Endodermal cell (in vitro differentiated cells): ENCODE data around the gene PGRMC2. TPM values are rescaled to one million over a fixed set of nuclear protein-coding genes. Genes with fewer than 3 reads are reported as not detected.
"Not testable (repeated sequence)": the region's sequence is repeated elsewhere in the genome, so short reads cannot be mapped to it uniquely, and the experiment has no call there.

Source experiments
- DNase-seq: peaks from one replicate; pipeline ENCODE4 v3.0.0-alpha.2; 2017
- H3K27ac ChIP-seq: 2 replicates; pipeline ENCODE4 v1.5.1; 2013; ENCODE audit warnings: mild to moderate bottlenecking, low read depth, low read length, moderate library complexity
- H3K27me3 ChIP-seq: 2 replicates; pipeline ENCODE4 v1.6.1; 2013; ENCODE audit warnings: mild to moderate bottlenecking, low read length, moderate library complexity; ENCODE audit not compliant: insufficient read depth, control insufficient read depth, poor library complexity, severe bottlenecking
- H3K36me3 ChIP-seq: 2 replicates; pipeline ENCODE4 v1.7.0; 2013; ENCODE audit warnings: mild to moderate bottlenecking, low read length, moderate library complexity; ENCODE audit not compliant: control insufficient read depth, insufficient read depth
- H3K4me1 ChIP-seq: one replicate; pipeline ENCODE4 v1.7.0; 2013; ENCODE audit warnings: low read length; ENCODE audit not compliant: control insufficient read depth, insufficient read depth
- H3K4me3 ChIP-seq: 2 replicates; pipeline ENCODE4 v1.5.1; 2013; ENCODE audit warnings: mild to moderate bottlenecking, low read length, moderate library complexity
- H3K9ac ChIP-seq: 2 replicates; pipeline ENCODE4 v1.6.1; 2013; ENCODE audit warnings: mild to moderate bottlenecking, low read length, moderate library complexity; ENCODE audit not compliant: poor library complexity, severe bottlenecking; ENCODE audit errors: extremely low read depth
- H3K9me3 ChIP-seq: 2 replicates; pipeline ENCODE4 v1.6.1; 2013; ENCODE audit warnings: mild to moderate bottlenecking, low read length, moderate library complexity; ENCODE audit not compliant: control insufficient read depth
- H3K27ac Mint-ChIP-seq: 2 replicates; pipeline ENCODE4 v1.8.0; 2020; ENCODE audit warnings: mixed read lengths
- H3K27me3 Mint-ChIP-seq: 2 replicates; pipeline ENCODE4 v1.8.0; 2021; ENCODE audit warnings: mild to moderate bottlenecking, mixed read lengths; ENCODE audit not compliant: insufficient read depth
- H3K36me3 Mint-ChIP-seq: 2 replicates; pipeline ENCODE4 v1.8.0; 2020; ENCODE audit warnings: low read depth, mixed read lengths
- H3K4me1 Mint-ChIP-seq: 2 replicates; pipeline ENCODE4 v1.8.0; 2020; ENCODE audit warnings: mixed read lengths
- H3K4me3 Mint-ChIP-seq: 2 replicates; pipeline ENCODE4 v1.8.0; 2020; ENCODE audit warnings: mild to moderate bottlenecking, moderate library complexity, mixed read lengths
- H3K9me3 Mint-ChIP-seq: 2 replicates; pipeline ENCODE4 v1.8.0; 2020; ENCODE audit warnings: mild to moderate bottlenecking, mixed read lengths
- WGBS, 2 experiments: methylation state at CpG; one replicate each; pipeline versions ENCODE4 v1.1.5 to v1.1.7; 2013; ENCODE audit warnings: missing lambda C conversion rate in 2 of 2, mixed read lengths in 1 of 2; ENCODE audit not compliant: insufficient coverage in 1 of 2, insufficient read length in 1 of 2; 5-methylcytosine and 5-hydroxymethylcytosine counted together
- total RNA-seq, 2 donors: library from RNA; stranded (reverse); fragmentation: NEBNext Ultra II Directional in 1 of 2; extraction: Animal tissue kit (Norgen Biotek cat#: 25700) in 1 of 2; gene quantifications; 2 replicates in 1 of 2; 3 replicates in 1 of 2; pipeline ENCODE4 v1.2.1, GENCODE V29; 2021
- TF ChIP-seq, protein P1 (sequence below): fragments of 200-600 bp; sonication (generic); conservative IDR thresholded peaks from 2 replicates; pipeline ENCODE4 v1.5.0; 2021; ENCODE audit warnings: antibody characterized with exemption, mild to moderate bottlenecking

Gene PGRMC2
- total RNA-seq, 2 donors from 2014 or later = 57.0 to 68.5 TPM

DNA sequence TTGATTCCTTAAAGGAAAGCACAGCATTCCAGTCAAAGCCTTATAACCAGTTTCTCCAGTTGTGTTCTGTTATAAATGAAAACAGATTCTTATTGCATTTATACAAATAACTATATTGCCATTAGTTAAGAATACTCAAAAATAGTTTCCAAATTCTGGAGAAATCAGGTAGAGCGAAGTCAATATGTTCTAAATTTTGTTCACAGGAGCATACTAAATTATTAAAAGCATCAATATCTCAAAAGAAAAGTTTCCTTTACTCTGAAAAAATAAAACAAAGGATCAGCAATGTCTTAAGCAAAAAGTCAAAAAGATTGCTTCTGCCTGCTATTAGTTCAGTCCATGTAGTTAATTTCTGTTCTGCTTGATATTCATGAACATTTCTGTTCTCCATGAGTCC, 39.7 kb downstream of the PGRMC2 start:
- Mint-ChIP-seq H3K27me3 (no peaks in the 10 kb centered on the region), H3K4me3 (no peak overlapping the region), H3K9me3 (peaks cover 74% of the 10 kb centered on the region), H3K4me1 (no peaks in the 10 kb centered on the region), H3K27ac (no peak overlapping the region), H3K36me3 (no peaks in the 10 kb centered on the region)
- no peaks in the 10 kb centered on the region for H3K36me3 ChIP-seq
- H3K4me1 ChIP-seq = no peaks in the 10 kb centered on the region
- H3K27ac ChIP-seq = no peak overlapping the region
- no peak overlapping the region for H3K4me3 ChIP-seq
- no peaks in the 10 kb centered on the region for H3K27me3 ChIP-seq
- peaks cover 65% of the 10 kb centered on the region for H3K9me3 ChIP-seq
- no peak overlapping the region for H3K9ac ChIP-seq
- TF ChIP-seq, protein P1, sequence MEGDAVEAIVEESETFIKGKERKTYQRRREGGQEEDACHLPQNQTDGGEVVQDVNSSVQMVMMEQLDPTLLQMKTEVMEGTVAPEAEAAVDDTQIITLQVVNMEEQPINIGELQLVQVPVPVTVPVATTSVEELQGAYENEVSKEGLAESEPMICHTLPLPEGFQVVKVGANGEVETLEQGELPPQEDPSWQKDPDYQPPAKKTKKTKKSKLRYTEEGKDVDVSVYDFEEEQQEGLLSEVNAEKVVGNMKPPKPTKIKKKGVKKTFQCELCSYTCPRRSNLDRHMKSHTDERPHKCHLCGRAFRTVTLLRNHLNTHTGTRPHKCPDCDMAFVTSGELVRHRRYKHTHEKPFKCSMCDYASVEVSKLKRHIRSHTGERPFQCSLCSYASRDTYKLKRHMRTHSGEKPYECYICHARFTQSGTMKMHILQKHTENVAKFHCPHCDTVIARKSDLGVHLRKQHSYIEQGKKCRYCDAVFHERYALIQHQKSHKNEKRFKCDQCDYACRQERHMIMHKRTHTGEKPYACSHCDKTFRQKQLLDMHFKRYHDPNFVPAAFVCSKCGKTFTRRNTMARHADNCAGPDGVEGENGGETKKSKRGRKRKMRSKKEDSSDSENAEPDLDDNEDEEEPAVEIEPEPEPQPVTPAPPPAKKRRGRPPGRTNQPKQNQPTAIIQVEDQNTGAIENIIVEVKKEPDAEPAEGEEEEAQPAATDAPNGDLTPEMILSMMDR = no peak
- no peak for DNase-seq
- 95 to 100% methylated on average over 1 of the region's 1 CpG for WGBS, 2 experiments

DNA sequence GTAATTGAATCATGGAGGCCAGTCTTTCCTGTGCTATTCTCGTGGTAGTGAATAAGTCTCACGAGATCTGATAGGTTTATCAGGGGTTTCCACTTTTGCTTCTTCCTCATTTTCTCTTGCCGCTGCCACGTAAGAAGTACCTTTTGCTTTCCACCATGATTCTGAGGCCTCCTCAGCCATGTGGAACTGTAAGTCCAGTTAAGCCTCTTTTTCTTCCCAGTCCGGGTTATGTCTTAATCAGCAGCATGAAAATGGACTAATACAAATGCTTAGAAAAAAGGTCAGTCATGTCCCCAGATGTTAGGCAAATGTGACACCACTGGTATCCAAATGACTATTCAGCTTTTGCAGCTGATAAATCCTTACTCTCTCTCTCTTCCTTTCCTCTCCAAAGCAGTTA, 42.2 kb downstream of the PGRMC2 start:
- peaks cover 63% of the 10 kb centered on the region for H3K9me3 Mint-ChIP-seq
- H3K27ac Mint-ChIP-seq, H3K27me3 Mint-ChIP-seq, H3K36me3 Mint-ChIP-seq, H3K4me3 Mint-ChIP-seq, H3K4me3 ChIP-seq, H3K27me3 ChIP-seq, DNase-seq, H3K4me1 ChIP-seq, H3K27ac ChIP-seq, H3K36me3 ChIP-seq, H3K9ac ChIP-seq, H3K4me1 Mint-ChIP-seq: not testable (repeated sequence)
- H3K9me3 ChIP-seq = peaks cover 51% of the 10 kb centered on the region
- 89 to 90% methylated on average over 4 to 5 of the region's 5 CpGs for WGBS, 2 experiments

DNA sequence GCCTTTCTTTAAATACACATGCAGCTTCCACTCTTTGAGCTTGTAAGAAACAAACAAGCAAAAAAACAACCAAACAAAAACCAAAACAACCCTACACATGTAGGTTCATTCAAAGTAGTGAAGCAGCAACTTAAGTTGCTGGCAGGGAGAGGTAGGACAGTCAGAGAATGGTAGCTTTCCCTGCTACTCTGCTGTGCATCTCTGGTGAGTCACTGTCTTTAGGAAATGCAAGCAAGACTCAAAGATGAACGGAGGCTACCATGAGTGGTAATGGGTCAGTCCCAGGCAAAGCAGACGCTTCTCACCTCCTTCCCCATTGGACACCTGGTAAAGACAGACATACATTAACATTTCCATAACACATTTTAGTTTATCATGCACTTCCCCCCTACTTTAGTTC, 43.2 kb downstream of the PGRMC2 start:
- TF ChIP-seq, protein P1 = no peak
- Mint-ChIP-seq H3K36me3 (no peaks in the 10 kb centered on the region), H3K4me3 (no peak overlapping the region), H3K27me3 (no peaks in the 10 kb centered on the region), H3K27ac (no peak overlapping the region), H3K4me1 (no peaks in the 10 kb centered on the region), H3K9me3 (peaks cover 55% of the 10 kb centered on the region)
- H3K9me3 ChIP-seq = peaks cover 45% of the 10 kb centered on the region
- DNase-seq = no peak
- no peaks in the 10 kb centered on the region for H3K27me3 ChIP-seq
- H3K27ac ChIP-seq = no peak overlapping the region
- no peaks in the 10 kb centered on the region for H3K4me1 ChIP-seq
- H3K36me3 ChIP-seq = no peaks in the 10 kb centered on the region
- WGBS, 2 experiments = 84 to 86% methylated on average over 1 to 2 of the region's 2 CpGs
- H3K4me3 ChIP-seq = no peak overlapping the region
- no peak overlapping the region for H3K9ac ChIP-seq

DNA sequence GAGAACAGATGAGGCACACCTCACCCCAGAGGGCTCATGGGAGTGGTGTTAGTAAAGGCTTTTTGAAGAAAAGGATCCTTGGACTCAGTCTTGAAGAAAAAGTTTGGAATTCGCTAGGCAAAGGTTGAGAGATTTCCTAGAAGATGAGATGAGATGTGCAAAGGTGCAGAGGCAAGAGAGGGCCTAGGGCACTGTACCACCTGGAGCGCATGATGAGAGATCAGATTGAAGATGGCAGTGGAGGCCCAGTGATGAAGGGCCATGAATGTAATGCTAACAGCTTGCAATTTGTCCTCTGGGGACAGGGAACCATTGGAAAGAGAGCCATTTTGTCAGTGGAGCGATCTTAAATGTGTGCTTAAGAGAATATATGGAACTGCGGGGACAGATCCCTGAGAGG, 45.0 kb downstream of the PGRMC2 start:
- H3K36me3 Mint-ChIP-seq = no peaks in the 10 kb centered on the region
- Histone ChIP-seq H3K27me3 (no peaks in the 10 kb centered on the region), H3K9ac (no peak overlapping the region), H3K27ac (no peak overlapping the region), H3K9me3 (peaks cover 28% of the 10 kb centered on the region), H3K4me1 (no peaks in the 10 kb centered on the region), H3K4me3 (no peak overlapping the region), H3K36me3 (no peaks in the 10 kb centered on the region)
- 93 to 94% methylated on average over 4 of the region's 4 CpGs for WGBS, 2 experiments
- H3K27ac Mint-ChIP-seq = no peak overlapping the region
- no peaks in the 10 kb centered on the region for H3K4me1 Mint-ChIP-seq
- H3K9me3 Mint-ChIP-seq = peaks cover 42% of the 10 kb centered on the region
- no peak for DNase-seq
- H3K27me3 Mint-ChIP-seq = no peaks in the 10 kb centered on the region
- no peak overlapping the region for H3K4me3 Mint-ChIP-seq
- TF ChIP-seq, protein P1 = no peak
